ENCODE data around the gene FHIP1A.

DNA sequence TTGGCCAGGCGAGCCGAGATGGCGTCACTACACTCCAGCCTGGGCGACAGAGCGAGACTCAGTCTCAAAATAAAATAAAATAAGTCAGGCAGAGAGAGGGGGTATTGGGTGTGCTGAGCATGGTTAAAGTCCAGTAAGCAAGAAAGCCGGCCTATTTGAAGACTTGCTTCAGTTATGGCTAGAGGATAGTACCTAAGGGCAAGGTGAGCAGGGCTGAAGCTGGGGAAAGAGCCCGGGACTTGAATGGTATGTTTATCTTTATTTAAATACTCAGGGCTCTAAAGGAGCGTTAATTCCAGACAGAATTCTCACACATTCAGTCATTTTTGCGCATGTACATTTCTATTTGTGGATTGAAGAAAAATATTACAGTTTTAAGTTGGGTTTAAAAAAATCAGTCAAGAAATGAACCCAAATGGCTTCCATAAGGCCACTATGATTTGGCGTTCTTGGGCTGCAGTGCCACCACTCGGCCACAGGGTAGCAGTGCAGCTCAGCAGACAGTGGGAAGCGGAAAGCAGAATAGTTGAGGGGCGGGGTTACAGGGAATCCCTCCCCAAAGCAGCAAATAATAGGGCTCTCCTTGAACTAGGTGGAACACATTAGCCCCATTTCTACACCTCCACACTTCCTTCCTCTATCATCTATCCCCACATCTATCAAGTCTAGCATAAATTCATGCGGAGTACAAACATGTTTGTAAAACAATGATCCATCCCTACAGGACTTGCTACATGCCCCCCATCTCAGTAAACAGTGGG lies 46.4 kb upstream of the FHIP1A start:
- TF ChIP-seq E2F6 (IDR thresholded peaks at IDR 0.05) = no peak
- no peak for TF ChIP-seq EZH2 (IDR thresholded peaks at IDR 0.05; ENCODE audit: low read depth, low read length, severe bottlenecking)

Measured in H1 (cell line).